HepG2 (cell line): ENCODE measurements around the gene SERINC5. TPM values are rescaled to one million over a fixed set of nuclear protein-coding genes. Genes with fewer than 3 reads are reported as not detected.

Experiments
- ATAC-seq: fragments of 200-7000 bp; cut with Tn5 transposase; 3 replicates; pipeline ENCODE4 v1.9.1; 2020; ENCODE audit warnings: mild to moderate bottlenecking, moderate library complexity
- BruUV-seq: library from RNA; stranded (reverse); fragments of 400-500 nt; replicated peaks from 2 replicates; lab custom pipeline; 2021; lab: Mats Ljungman, UMichigan
- CTCF ChIA-PET: fragments of 300-600 bp; formaldehyde crosslinking; extraction: SDS; loops from one replicate; lab custom pipeline; 2021; ENCODE audit warnings: low total read pairs, inconsistent platforms, low intra/inter-chr PET ratio; lab: Yijun Ruan, JAX
- POLR2A ChIA-PET: fragments of 350-600 bp; sonication (Branson Sonifier 250); formaldehyde crosslinking; loops from one replicate; lab custom pipeline; 2020; ENCODE audit warnings: antibody characterized with exemption, inconsistent platforms; lab: Yijun Ruan, JAX
- DNase-seq: peaks from one replicate; pipeline ENCODE4 v3.0.0-alpha.2; 2015; ENCODE audit warnings: low spot score
- FAIRE-seq: peaks from 3 replicates; lab custom pipeline; 2011; peaks lifted over from hg19 to GRCh38; lab: Jason Lieb, UNC
- H2AFZ ChIP-seq: one replicate; pipeline ENCODE4 v1.6.1; 2011; ENCODE audit warnings: low read length, inconsistent platforms
- H3K27ac ChIP-seq: fragments of 300-600 bp; 3 replicates; pipeline ENCODE4 v1.8.0; 2011; ENCODE audit warnings: mixed run types, mild to moderate bottlenecking, mixed read lengths, low read length, inconsistent platforms; ENCODE audit not compliant: insufficient read depth; ENCODE audit errors: extremely low read length
- H3K27me3 ChIP-seq, 2 experiments: fragments of 200-600 bp in 1 of 2; 2 replicates in 1 of 2; 3 replicates in 1 of 2; pipeline versions ENCODE4 v1.6.0 to v1.8.0; 2011; ENCODE audit warnings: low read length in 2 of 2, mild to moderate bottlenecking in 2 of 2, moderate library complexity in 2 of 2, inconsistent platforms in 1 of 2; ENCODE audit not compliant: insufficient read depth in 2 of 2, control insufficient read depth in 1 of 2
- H3K36me3 ChIP-seq, 2 experiments: fragments of 200-600 bp in 1 of 2; replicated peaks in 1 of 2; 2 replicates in 1 of 2; 3 replicates in 1 of 2; pipeline versions ENCODE4 v1.5.1 to v1.8.0; 2011; ENCODE audit warnings: low read length in 2 of 2, inconsistent platforms in 1 of 2; ENCODE audit not compliant: insufficient read depth in 2 of 2, control insufficient read depth in 1 of 2
- H3K4me1 ChIP-seq: 2 replicates; pipeline ENCODE4 v1.5.1; 2012; ENCODE audit warnings: low read length, inconsistent platforms; ENCODE audit not compliant: insufficient read depth
- H3K4me2 ChIP-seq: 2 replicates; pipeline ENCODE4 v1.6.0; 2011; ENCODE audit warnings: low read depth, low read length, inconsistent platforms
- H3K4me3 ChIP-seq, 3 experiments: fragments of 200-600 bp in 1 of 3; sonication (generic), shearing (Covaris generic) in 1 of 3; replicated peaks in 1 of 3; 2 replicates each; pipeline ENCODE4 v1.5.1; 2011 to 2016; ENCODE audit warnings: low read length in 3 of 3, inconsistent platforms in 2 of 3, low read depth in 2 of 3, mild to moderate bottlenecking in 2 of 3, control low read depth in 1 of 3, mixed read lengths in 1 of 3; ENCODE audit not compliant: insufficient read depth in 1 of 3
- H3K79me2 ChIP-seq: one replicate; pipeline ENCODE4 v1.6.1; 2011; ENCODE audit warnings: low read length, inconsistent platforms; ENCODE audit not compliant: insufficient read depth
- H3K9ac ChIP-seq: 2 replicates; pipeline ENCODE4 v1.6.0; 2011; ENCODE audit warnings: mild to moderate bottlenecking, low read depth, low read length, inconsistent platforms; ENCODE audit not compliant: insufficient read depth
- H3K9me3 ChIP-seq: 2 replicates; pipeline ENCODE4 v1.5.1; 2012; ENCODE audit warnings: mild to moderate bottlenecking, low read length
- H4K20me1 ChIP-seq: 2 replicates; pipeline ENCODE4 v1.6.0; 2011; ENCODE audit warnings: inconsistent platforms, mild to moderate bottlenecking, low read length, moderate library complexity; ENCODE audit not compliant: insufficient read depth
- EP300 ChIP-seq, 3 experiments: sonication (generic) in 1 of 3; formaldehyde crosslinking in 1 of 3; IDR thresholded peaks; 2 replicates each; pipeline versions ENCODE4 v1.5.1 to v1.6.1; 2011 to 2020; ENCODE audit warnings: low read depth in 2 of 3, low read length in 2 of 3, borderline replicate concordance in 1 of 3, improper control_type of control experiment in 1 of 3, mild to moderate bottlenecking in 1 of 3, missing genetic modification reagents in 1 of 3, moderate library complexity in 1 of 3
- MAFK ChIP-seq, 2 experiments: IDR thresholded peaks in 1 of 2; conservative IDR thresholded peaks in 1 of 2; 2 replicates each; pipeline ENCODE4 v1.6.1; 2011; ENCODE audit warnings: improper control_type of control experiment in 2 of 2, low read length in 2 of 2
- RFX1 ChIP-seq: fragments of 450-650 bp; IDR thresholded peaks from 2 replicates; pipeline ENCODE4 v1.6.1; 2017
- SOX13 ChIP-seq, 3 experiments: fragments of 450-650 bp in 1 of 3; sonication (generic) in 1 of 3; formaldehyde crosslinking in 1 of 3; IDR thresholded peaks in 2 of 3; conservative IDR thresholded peaks in 1 of 3; 2 replicates each; pipeline versions ENCODE4 v1.5.0 to v1.6.1; 2016 to 2020; ENCODE audit warnings: antibody characterized with exemption in 1 of 3, mild to moderate bottlenecking in 1 of 3, missing compliant biosample characterization in 1 of 3, missing genetic modification reagents in 1 of 3, moderate library complexity in 1 of 3
- SOX5 ChIP-seq: IDR thresholded peaks from 2 replicates; pipeline ENCODE4 v1.6.1; 2016; ENCODE audit warnings: borderline replicate concordance
- SOX6 ChIP-seq, 2 experiments: fragments of 450-650 bp in 1 of 2; sonication (generic) in 1 of 2; formaldehyde crosslinking in 1 of 2; IDR thresholded peaks; 2 replicates each; pipeline versions ENCODE4 v1.4.0 to v1.6.1; 2017 to 2020; ENCODE audit warnings: antibody characterized with exemption in 1 of 2, mild to moderate bottlenecking in 1 of 2, missing genetic modification reagents in 1 of 2
- TCF7 ChIP-seq: sonication (generic); IDR thresholded peaks from 2 replicates; pipeline ENCODE4 v1.6.1; 2016; ENCODE audit warnings: antibody characterized with exemption, low read depth
- TCF7L2 ChIP-seq: IDR thresholded peaks from 2 replicates; pipeline ENCODE4 v1.6.1; 2011; ENCODE audit warnings: mild to moderate bottlenecking, low read depth, low read length, moderate library complexity
- ZNF768 ChIP-seq: sonication (generic); formaldehyde crosslinking; IDR thresholded peaks from 2 replicates; pipeline ENCODE4 v1.4.0; 2020; ENCODE audit warnings: missing genetic modification reagents
- WGBS: methylation state at CpG from one replicate; pipeline ENCODE4 v1.1.6; 2017; ENCODE audit warnings: low lambda C conversion rate; 5-methylcytosine and 5-hydroxymethylcytosine counted together
- in situ Hi-C: cut with HindIII; loops from 2 replicates; pipeline ENCODE4 v1.10.0; 2017; ENCODE audit warnings: low pct_unique_long_range_greater_than_20kb; ENCODE audit not compliant: extremely low pct_ligation_motif_present
- intact Hi-C: fragments of 100-400 bp; cut with micrococcal nuclease; formaldehyde crosslinking; loops from one replicate; pipeline ENCODE4 v1.10.0; 2022; ENCODE audit not compliant: unreplicated experiment
- polyA plus RNA-seq, 8 experiments: library from polyadenylated mRNA; depleted of rRNA in 3 of 8; stranded (reverse) in 7 of 8; unstranded in 1 of 8; fragments of >200 nt; fragmentation: Illumina TruSeq in 4 of 8; extraction: Trizol in 4 of 8; gene quantifications; 2 replicates each; pipeline versions ENCODE4 v1.2.1 to v1.2.3, GENCODE V29; 2011 to 2016; ENCODE audit warnings: low read depth in 4 of 8, missing spikeins in 1 of 8, mixed read lengths in 1 of 8; ENCODE audit not compliant: insufficient read depth in 1 of 8
- total RNA-seq, 5 experiments: library from RNA; depleted of rRNA; stranded (reverse); fragments of >200 nt; fragmentation: Illumina TruSeq; extraction: Trizol; gene quantifications; 2 replicates each; pipeline ENCODE4 v1.2.3, GENCODE V29; 2016; ENCODE audit warnings: low read depth in 1 of 5
- TF ChIP-seq, protein P1 (sequence below): IDR thresholded peaks from 2 replicates; pipeline ENCODE4 v1.6.1; 2012; ENCODE audit warnings: low read depth, low read length, improper control_type of control experiment

SERINC5 gene
- total and polyA plus RNA-seq, 2 of the 13 experiments (the other 11 are each of a cell fraction or from before 2014, with no cell fraction given) = 17.3 to 22.8 TPM

GRCh38 chr5:80246001-80246758, 9.7 kb downstream of the SERINC5 start:
- Histone ChIP-seq H3K9me3 (peaks cover 9% of the 10 kb centered on the region), H3K27ac (peak overlapping the region; percentile 62), H3K9ac (peak overlapping the region; percentile 23; the same call in 1 of the 2 replicates), H3K4me3 (no peak overlapping the region), H4K20me1 (peaks cover 6% of the 10 kb centered on the region), H3K79me2 (peaks cover 82% of the 10 kb centered on the region)
- ATAC-seq = peak; percentile 31
- 92% methylated on average over 2 of the region's 2 CpGs for WGBS
- FAIRE-seq = no peak
- TF ChIP-seq MAFK (conservative IDR thresholded peaks at IDR 0.05 in 1 of 2, IDR thresholded peaks at IDR 0.05 in 1 of 2; ENCODE audit: low read length in 2 of 2) (0 out of 4 replicates have a peak, but pooled peaks of 1 of the 2 experiments have one; percentile 1), SOX5 (peak; percentile 87), ZNF768 (no peak), EP300 (IDR thresholded peaks at IDR 0.05; ENCODE audit: low read depth in 2 of 2, low read length in 2 of 2) (peak in 1 of 2 experiments; percentile 24; a peak in 1 of 4 replicates), EP300 (CRISPR knock-in tag; IDR thresholded peaks at IDR 0.05; ENCODE audit: borderline replicate concordance) (no peak), TCF7L2 (no peak), SOX6 (IDR thresholded peaks at IDR 0.05) (no peak), SOX6 (CRISPR knock-in tag; IDR thresholded peaks at IDR 0.05) (peak; percentile 61; the same call in 1 of the 2 replicates), SOX13 (IDR thresholded peaks at IDR 0.05) (0 out of 2 replicates have a peak, but pooled peaks have one; percentile 37), SOX13 (CRISPR knock-in tag; conservative IDR thresholded peaks at IDR 0.05 in 1 of 2, IDR thresholded peaks at IDR 0.05 in 1 of 2) (peak in 1 of 2 experiments; percentile 94; a peak in 2 of 4 replicates), TCF7 (0 out of 2 replicates have a peak, but pooled peaks have one; percentile 16), RFX1 (peak; percentile 9; the same call in 1 of the 2 replicates)
- TF ChIP-seq, protein P1, sequence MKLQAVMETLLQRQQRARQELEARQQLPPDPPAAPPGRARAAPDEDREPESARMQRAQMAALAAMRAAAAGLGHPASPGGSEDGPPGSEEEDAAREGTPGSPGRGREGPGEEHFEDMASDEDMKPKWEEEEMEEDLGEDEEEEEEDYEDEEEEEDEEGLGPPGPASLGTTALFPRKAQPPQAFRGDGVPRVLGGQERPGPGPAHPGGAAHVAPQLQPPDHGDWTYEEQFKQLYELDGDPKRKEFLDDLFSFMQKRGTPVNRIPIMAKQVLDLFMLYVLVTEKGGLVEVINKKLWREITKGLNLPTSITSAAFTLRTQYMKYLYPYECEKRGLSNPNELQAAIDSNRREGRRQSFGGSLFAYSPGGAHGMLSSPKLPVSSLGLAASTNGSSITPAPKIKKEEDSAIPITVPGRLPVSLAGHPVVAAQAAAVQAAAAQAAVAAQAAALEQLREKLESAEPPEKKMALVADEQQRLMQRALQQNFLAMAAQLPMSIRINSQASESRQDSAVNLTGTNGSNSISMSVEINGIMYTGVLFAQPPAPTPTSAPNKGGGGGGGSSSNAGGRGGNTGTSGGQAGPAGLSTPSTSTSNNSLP = peak; percentile 67; the same call in 1 of the 2 replicates
- TF ChIP-seq, all 625 proteins: peak for 8
- TSS peak; percentile 8 for BruUV-seq
- H3K4me2 ChIP-seq = no peak overlapping the region
- intact Hi-C loops (loop anchor here (2.0 kb wide), 1 partner anchor 41 kb away; no protein-coding TSS in a partner anchor), in situ Hi-C loops (no loop called here)
- ChIA-PET CTCF (no interaction called here), POLR2A (interaction anchor here (1.9 to 4.3 kb wide), 3 partner anchors 10 to 140 kb away, joined by 5 to 48 read pairs (median 8); partner anchors contain the start of gene SERINC5)
- no peak overlapping the region for H2AFZ ChIP-seq
- DNase-seq = peak; percentile 69
- H3K4me1 ChIP-seq = peaks cover 60% of the 10 kb centered on the region
- H3K27me3 ChIP-seq = no peaks in the 10 kb centered on the region
- H3K36me3 ChIP-seq = peaks cover 0 to 6% of the 10 kb centered on the region in 2 experiments; a peak in 3 of 5 replicates
